HG02798 (cell line): Measurements from ENCODE around the gene LRCH3.
"Not testable (repeated sequence)": the region's sequence is repeated elsewhere in the genome, so short reads cannot be mapped to it uniquely, and the experiment has no call there.

Experiments
- ATAC-seq: cut with Tn5 transposase; IDR thresholded peaks from one replicate; pipeline ENCODE4 v1.9.1; 2021; ENCODE audit warnings: mild to moderate bottlenecking; ENCODE audit not compliant: unreplicated experiment, poor library complexity

The LRCH3 gene

GRCh38 chr3:197912741-197913476, 121.9 kb downstream of the LRCH3 start:
- no peak for ATAC-seq

- no peak for ATAC-seq
These were observed 122.8 kb downstream of the LRCH3 start for GRCh38 chr3:197913641-197914380.

- ATAC-seq = not testable (repeated sequence)
These were observed 130.6 kb downstream of the LRCH3 start for GRCh38 chr3:197921429-197922275.

- ATAC-seq = no peak
These were observed 135.4 kb downstream of the LRCH3 start for GRCh38 chr3:197926418-197926817.

GRCh38 chr3:197927578-197927977, 136.5 kb downstream of the LRCH3 start:
- ATAC-seq = not testable (repeated sequence)

- no peak for ATAC-seq
These were observed 145.8 kb downstream of the LRCH3 start for GRCh38 chr3:197936819-197937384.
